HG02763 (cell line): Measurements from ENCODE around the gene CNTN4.

Source experiments
- ATAC-seq: cut with Tn5 transposase; IDR thresholded peaks from one replicate; pipeline ENCODE4 v1.9.1; 2021; ENCODE audit warnings: mild to moderate bottlenecking, moderate library complexity; ENCODE audit not compliant: unreplicated experiment

The CNTN4 gene

DNA sequence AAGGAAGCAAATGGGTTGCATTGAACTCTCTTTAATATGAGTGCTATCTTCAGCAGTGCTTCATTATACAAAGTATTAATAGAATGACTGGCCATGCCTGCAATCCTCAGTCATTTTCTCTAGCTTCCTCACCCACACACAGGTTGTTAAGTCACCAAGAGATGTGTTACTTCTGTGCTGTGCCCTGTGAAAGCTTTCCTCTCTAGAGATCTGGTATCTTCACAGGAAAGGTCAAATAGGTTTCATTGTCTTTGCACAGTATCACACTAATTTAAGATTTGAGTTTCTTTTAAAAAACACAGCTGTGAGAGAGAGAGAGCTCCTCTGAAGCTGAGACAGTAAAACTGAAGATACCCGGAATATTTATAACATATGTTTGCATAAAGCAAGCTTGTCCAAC is 278.6 kb downstream of the CNTN4 start:
- ATAC-seq = no peak

DNA sequence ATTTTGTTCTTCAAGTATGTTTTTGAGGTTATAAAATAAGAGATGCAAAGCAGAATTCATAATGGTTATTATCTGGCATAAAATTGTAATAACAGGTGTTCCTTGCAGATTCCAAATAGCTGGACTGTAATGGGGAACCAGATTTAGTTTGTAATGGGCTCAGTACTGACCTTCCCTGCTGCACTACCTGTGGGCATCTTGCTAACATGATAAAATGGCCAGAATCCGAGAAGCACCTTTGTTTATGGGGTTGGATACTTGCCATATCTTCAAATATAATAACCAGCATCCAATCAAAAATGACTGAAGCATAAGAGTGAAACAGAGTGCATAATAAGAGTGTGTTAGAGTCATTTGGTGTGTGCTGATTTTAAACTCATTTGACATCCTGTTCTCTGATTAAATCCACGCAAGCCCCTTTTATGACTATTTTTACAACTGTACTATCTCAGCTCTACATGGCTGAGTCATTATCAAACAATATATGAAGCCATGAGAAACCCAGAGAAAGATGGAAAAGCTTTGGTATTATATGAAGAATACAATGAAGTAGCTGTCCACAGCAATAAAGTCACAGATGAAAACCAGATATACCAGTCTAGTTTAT is 292.4 kb downstream of the CNTN4 start:
- ATAC-seq = no peak

DNA sequence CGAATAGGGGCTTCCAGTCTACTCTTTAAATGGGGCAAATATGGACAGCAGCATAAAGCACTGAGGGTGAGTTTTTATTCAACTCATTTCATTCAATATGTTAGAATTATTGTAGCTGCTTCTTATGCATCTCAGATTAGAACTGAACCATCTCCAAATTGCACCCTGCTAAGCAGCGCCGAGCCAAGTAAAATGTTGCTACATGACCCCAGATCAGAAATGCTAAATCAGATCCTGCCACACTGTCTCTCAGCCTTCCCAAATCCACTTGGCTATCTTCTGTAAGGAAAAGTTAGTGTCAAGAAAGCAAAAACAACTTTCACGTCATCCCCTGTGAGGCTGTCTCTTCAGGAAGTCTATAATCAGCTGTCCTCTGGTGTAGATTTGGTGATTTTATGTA is 293.2 kb downstream of the CNTN4 start:
- ATAC-seq = no peak

DNA sequence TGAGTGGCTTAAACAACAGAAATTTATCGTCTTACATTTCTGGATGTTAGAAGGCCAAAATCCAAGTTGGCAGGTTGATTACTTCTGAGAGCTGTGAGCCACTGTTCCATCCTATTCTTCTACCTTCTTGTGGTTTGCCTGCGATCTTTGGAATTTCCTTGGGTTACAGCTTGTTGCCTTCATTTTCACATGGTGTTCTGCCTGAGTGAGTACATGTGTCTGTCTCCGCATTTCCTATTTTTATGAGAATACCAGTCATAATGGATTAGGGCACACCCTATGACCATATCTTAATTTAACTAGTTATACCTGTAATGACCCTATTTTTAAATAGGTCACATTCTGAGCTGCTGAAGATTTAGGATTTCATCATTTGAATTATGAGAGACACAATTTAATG is 294.3 kb downstream of the CNTN4 start:
- no peak for ATAC-seq

DNA sequence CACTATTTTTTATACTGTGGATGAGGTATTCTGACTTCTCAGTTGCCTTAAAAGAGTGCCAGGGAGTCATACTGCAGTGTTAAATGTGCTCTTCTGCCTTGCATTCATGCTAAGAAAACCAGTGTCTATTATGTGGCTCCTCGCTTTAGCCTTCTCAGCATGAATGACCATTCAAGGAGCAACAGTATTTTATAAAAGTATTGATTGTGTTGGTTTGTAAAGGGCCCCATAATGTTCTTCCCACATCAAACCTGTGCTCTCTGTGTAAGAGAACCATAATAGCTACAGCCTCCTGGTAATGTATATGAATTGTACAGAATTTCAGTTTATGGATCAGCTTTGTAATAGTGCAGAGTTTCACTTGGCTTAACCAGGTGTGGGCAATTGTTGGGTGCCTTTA is 316.4 kb downstream of the CNTN4 start:
- ATAC-seq = no peak

DNA sequence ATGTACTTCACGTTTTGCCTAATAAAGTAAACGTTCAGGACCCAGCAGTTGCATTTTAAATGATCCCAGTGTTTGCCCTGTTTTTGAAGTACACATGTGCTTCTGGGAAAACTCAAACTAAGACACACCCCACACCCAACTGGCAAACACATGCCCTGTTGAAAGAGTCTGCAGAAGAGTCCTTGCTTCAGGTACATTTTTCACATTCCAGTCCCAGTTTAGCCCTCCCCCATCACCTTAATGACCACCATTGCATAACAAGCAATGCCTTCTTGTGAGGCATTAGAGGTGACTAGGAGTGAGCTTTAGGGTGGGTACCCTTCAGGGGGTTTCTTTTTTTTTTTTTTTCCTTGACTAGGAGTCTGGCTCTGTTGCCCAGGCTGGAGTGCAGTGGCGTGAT is 322.3 kb downstream of the CNTN4 start:
- ATAC-seq = no peak

DNA sequence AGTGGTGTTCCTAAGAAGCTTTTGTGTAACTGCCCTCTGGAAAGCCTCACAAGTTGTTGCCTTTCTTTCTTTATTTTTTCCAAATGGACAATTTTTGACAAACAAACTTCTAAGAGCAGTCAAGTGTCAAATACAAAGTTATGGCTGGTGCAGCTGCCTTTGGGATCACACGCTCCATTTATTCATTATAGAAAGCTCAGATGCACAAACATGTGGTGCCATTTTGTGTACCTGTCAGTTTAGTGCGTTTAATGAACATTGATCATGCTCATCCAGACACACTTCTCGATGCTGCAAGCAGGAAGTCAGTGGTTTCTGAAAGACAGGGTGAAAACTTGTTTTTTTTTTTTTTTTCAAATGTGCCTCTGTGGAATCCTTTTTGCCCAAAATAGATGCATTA is 324.5 kb downstream of the CNTN4 start:
- no peak for ATAC-seq

DNA sequence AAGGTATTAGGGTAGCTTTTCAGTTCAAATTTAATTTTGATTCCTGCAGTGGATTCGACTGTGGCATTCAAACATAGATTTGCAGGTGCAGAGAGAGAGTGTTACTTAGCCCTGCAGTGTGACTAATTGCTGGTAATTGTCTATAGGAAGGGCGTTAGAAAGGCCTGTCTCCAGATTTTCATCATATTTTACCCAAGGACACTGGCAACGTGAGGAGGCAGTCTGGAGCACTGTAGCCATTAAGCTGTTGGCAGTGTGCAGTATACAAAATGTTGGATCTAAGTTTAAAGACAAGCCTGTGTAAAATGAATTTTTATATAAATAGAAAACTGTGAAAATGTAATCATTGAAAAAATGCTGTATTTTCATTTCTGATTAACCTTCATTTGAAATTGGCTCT is 342.9 kb downstream of the CNTN4 start:
- no peak for ATAC-seq

DNA sequence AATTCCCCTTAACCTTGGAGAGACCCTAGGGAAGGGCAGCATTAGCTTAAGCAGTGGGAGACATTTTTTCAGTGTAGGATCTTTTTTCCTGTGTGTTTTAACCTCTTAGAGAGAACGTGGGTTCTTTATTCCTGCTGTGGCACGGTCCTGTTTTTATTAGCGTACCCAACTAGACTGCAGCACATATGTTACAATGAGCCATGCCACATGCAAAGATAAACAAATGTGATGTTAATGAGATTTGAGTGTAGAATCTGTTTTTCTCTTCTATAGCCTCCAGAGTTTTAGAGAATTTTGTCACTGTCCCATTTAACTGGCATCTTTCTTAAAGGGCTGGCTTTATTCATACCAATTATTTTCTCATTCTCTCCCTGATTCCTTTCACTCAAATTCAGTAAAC is 347.5 kb downstream of the CNTN4 start:
- ATAC-seq = no peak

DNA sequence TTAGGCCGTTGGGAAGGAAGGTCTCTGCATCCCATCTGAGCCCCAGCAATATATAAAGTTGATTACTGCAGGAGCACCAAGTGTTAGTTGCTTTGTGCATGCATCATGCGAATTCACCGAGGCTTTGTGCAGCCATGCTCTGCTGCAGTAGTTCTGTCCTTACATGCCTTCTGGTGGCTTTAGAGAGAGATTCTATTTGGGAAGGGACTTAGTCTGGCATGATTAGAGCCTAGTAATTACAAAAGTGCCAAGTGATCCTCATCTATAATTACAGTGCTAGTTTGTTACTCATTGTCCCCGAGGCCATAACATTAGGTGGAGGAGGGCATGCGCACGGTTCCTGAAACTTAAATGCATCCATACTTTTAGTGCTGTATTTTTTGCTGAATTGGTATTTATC is 353.6 kb downstream of the CNTN4 start:
- ATAC-seq = no peak

DNA sequence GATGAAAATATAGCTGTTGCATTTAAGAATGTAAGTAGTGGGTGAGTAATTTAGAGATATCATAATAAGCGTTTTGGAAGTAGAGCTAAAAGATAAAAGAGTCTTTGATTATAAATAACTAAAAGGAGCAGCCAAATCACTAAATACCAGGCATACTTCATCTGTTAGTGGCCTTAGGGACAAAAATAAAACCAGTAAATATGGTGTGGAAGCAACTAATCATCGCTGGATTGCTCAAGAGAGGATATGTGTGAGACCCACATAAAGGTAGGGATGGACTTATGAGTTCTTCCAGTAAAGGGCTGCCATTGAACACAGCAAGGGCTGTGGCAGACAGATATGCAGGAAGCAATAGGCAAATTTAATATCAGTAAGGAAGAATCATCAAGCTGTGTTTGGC is 356.2 kb downstream of the CNTN4 start:
- no peak for ATAC-seq

DNA sequence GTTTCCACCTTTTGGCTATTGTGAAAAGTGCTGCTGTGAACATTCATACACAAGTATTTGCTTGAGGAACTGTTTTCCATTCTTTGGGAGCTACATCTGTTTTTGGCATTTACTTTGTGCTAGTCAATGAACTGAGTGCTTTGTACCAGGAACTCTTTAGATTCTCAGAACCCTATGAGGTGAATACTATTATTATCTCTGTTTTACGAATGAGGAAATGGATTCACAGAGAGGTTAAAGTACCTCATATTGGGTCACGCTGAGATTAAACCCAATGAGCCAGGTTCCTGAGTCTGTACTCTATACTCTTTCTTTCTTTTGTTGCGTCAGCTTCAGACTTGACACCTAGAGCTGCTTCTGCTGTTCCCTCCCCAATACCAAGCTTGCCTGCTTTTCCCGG is 358.1 kb downstream of the CNTN4 start:
- ATAC-seq = no peak

DNA sequence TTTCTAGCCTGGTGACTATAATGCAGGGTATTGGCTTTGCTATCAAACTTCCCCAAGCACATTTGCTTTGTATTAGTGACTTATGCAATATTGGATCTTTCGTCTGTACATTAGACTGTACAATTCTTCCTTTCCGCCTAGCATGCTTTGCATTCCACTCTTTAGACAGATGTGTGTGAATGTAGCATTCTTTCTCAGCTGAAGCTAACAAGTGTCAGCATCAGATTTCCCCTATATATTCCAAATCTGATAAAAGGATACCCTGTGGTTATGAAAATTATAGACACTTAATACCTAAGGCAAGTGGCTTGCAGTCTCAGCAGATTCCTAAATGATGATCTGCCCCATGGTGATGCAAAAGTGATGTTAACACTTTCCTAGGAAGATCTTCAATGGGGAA is 360.1 kb downstream of the CNTN4 start:
- no peak for ATAC-seq

DNA sequence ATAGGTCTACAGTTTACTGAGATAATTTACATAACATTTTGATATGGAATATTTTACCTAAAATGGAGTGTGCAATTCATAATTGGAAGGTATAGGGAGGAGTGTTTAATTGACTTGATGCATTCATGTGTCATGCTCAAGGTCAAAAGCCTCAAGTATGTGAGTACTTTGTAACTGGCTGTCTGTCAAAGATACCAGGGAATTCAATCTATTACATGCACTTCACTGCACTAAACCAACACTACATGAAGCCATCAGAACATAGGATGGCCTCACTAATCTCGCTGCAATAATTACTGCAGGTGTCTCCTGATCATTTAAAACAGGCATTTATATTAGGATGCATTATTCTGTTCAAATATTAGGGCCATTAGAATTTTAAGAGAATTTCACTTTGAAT is 367.2 kb downstream of the CNTN4 start:
- no peak for ATAC-seq

DNA sequence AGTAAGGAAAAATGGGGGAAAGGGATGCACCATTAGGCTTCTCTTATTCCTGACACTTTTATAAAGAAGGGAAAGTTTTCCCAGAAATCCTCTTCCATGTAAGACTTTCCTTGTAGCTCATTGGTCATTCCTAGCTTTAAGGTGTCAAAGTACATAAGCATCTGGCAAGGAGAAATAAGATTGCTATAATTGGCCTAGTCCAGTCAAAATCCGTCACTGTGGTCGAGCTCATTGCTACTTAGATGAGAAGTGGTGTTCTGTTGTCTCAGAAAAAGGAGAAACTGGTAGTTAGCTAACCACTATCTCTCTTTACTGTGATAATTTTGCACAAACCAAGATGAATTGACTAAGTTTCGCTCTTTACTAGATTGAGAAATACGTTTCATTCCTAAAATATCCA is 370.1 kb downstream of the CNTN4 start:
- no peak for ATAC-seq

DNA sequence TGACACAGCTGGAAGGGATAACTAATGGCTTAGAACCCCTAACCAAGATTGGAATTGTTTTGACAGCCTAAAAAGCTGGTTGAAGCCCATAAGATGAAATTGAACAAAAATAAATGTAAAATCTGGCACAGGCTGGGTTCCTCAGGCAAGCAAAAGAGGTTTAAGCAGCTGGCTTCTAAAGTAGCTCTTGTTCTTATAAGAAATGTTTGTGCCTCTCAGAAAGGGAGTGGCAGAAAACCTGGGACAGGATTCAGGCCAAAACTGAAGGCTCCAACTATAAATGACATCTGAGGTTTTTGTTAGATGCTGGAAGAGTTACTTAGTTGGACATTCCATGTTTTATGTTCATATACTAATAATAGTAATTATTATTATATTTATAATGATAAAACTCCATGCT is 378.3 kb downstream of the CNTN4 start:
- no peak for ATAC-seq

DNA sequence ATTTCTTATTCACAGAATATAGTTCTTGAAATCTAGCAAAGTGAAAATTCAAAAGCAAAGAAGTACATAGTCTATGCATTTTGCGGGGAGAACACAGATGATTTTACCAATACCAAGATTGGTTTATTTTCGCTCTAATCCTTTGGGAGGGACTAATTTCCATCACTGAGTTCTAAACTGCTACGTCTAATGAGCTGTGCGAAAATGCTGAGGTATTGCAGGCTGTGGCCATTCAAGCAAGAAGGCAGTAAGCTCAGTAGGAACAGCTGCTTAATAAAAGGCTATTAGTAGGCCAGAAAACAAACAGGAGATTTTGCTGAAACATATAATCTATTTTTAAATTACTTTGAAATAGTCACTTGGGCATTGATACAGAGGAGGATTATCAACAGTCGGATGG is 379.0 kb downstream of the CNTN4 start:
- ATAC-seq = no peak

DNA sequence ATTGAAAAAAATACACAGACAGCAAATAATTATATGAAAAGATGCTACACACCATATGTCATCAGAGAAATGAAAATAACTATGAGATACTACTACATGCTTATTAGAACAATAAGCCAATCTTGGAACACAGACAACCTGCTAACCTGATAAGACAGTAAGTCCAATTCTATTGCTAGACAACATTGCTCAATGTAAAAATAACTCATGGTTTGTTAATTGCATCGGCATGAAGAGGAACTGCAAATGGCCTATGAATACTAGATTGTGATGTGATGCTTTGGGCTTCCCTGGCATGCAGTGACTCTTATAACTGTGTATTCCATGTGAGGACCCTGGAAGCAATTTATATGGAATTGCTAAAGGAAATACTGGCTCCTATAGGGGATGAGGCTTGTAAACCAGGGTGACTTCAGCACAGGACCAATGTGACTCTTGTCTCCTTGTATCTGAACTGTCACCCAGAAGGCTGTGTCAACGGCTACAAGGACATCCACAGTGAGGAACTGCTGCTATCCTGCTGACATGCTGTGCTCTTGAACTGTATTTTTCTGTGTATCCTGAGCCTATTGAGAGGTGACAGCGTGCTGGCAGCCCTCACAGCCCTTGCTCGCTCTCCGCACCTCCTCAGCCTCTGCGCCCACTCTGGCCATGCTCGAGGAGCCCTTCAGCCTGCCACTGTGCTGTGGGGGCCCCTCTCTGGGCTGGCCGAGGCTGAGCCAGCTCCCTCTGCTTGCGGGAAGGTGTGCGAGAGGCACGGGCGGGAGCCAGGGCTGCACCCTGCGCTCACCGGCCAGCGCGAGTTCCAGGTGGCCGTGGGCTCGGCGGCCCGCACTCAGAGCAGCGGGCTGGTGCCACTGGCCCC is 385.7 kb downstream of the CNTN4 start:
- no peak for ATAC-seq

DNA sequence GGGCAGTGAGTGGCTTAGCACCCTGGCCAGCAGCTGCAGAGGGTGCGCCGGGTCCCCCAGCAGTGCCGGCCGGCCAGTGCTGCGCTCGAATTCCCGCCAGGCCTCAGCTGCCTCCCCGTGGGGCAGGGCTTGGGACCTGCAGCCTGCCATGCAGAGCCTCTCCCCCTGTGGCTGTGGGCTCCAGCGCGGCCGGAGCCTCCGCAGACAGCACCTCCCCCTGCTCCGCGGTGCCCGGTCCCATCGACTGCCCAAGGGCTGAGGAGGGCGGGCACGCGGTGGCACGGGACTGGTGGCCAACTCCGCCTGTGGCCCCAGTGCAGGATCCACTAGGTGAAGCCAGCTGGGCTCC is 386.3 kb downstream of the CNTN4 start:
- ATAC-seq = no peak

DNA sequence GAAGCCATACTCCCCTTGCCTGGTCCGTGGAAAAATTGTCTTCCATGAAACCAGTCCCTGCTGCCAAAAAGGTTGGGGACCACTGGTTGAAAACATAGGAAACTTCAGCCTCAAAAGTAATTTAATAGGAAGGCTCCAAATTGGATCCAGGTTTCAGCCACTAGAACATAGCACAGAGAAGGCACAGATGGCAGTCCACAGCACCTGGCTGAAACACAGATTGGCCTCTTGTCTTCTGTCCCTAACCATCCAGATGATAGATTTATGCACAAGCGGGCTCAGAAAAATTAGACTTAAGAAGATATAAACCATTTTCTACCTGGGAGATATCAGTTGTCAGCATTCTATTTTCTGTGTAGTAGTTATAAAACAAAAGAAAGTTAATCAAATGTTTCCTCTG is 397.1 kb downstream of the CNTN4 start:
- no peak for ATAC-seq

DNA sequence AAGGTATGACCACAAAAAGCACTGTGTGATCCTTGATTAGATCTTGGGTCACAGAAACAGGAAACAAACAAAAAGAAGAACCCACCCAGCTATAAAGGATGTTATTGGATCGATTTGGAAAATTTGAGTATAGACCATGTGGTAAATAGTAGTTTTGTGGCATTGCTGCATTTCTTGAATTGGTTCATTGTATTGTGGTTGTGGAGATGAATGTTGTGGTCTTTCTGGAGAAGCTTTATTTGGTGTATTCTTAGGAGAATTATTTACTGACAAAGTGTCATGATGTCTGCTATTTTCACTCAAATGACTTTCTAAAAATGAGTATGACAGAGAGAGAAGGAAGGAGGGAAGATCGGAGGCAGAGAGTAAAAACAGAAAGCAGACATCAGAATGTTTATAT is 406.2 kb downstream of the CNTN4 start:
- no peak for ATAC-seq

DNA sequence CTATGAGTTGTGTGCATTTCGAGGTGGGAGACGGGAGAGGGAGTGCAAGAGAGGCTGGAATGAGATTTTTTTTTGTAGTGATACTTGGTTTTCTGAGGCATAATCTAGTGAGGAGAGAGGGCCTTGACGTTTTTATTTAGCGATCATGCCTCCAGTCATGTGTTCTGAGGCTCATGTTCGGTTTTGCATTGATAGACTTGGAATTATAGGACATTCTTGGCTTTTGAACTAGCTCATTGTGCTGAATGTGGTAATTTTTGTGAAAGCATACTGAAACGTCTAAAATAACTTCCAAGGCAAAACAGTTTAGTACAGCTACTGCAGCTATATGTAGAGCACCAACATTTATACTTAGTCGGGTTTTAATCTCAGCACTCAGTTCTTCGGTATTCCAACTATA is 408.1 kb downstream of the CNTN4 start:
- ATAC-seq = no peak

DNA sequence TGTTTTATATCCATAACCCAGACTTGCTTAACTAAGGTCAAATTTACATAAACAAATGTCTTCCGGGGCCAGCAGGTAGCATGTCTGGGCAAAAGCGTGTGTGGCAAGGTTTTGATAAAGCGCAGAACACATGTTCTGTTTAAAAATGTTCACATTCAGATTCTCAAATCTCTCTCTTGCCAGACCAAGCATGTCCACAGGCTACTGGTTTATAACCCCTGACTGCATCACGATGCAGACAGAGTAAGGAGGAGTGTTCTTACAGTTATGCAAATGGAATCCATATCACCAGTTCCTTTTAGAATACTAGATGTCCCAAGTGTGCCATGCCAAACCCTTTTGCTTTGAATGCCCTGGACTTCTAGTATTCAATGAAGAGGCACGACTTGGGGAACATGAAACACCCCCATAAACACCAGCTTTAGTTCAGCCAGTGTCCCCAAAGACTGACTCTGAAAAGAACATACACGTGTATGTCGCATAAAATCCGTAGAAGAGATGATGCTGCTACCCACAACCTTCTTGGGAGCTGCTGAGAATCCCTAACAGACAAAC is 412.0 kb downstream of the CNTN4 start:
- ATAC-seq = no peak
